Amygdala (tissue), 56 donors: ENCODE data around the gene KDM1A.

Source experiments
- DNase-seq, 56 donors: peaks; one replicate each; lab custom pipeline; 2025; lab: John Stamatoyannopoulos, UW

KDM1A gene

GRCh38 chr1:23066075-23066474 lies 46.8 kb downstream of the KDM1A start:
- DNase-seq = no peak

DNA sequence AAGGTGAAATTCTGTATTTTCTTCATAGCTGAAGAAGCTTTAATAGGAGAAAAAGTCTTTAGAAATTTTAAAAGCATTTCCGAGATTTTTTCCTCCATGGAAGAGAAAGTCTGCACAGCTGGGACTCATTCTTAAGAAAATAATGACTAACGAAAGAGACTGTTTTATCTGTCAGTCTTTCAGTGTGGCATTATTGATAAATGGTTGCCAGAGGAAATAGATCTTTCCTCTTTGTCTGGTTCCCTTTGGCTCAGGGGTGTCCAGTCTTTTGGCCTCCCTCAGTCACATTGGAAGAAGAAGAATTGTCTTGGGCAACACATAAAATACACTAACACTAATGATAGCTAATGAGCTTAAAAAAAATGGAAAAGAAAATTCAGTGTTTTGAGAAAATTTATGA lies 49.9 kb downstream of the KDM1A start:
- DNase-seq = no peak

GRCh38 chr1:23069675-23070074 lies 50.4 kb downstream of the KDM1A start:
- no peak for DNase-seq

- DNase-seq = no peak
These were observed 54.7 kb downstream of the KDM1A start for GRCh38 chr1:23074012-23074411.

DNA sequence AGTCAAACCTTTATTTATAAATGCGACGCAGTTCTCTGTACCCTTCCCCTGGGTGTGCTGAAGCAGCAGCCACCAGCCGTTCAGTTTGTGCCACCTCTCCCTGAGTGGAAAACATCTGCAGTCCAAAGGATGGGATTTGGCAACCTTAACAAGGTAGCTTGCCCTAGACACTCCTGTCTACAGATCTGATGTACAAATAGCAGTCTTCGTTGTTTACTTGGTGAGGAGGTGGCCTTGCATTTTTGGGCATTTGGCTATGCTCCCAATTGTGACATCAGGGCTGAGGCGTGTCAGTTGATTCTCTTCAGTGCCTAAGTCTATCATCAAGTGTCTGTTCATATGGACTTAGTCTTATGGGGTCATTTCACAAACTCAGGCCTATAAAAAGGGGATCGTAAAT lies 59.8 kb downstream of the KDM1A start:
- DNase-seq = no peak

DNA sequence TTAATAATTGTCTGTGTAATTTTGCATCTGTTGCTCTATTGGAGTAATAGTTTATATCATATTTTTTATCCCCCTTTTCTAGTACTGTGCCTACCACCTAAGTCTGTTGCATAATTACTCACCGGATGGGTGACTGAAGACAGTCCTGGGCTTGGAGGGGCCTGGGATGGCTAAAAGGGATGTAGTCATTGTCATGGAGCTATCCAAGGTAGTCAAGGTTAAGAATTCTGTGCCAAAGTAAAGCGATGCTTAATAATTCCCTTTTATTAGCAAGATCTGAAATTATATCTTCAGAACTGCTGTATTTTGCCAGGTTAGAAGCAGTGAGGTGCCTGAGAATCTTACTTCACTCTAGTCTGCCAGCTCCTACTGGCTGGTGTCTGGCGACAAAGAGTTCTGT lies 61.6 kb downstream of the KDM1A start:
- DNase-seq = no peak

- DNase-seq = no peak
These were observed 62.1 kb downstream of the KDM1A start for GRCh38 chr1:23081376-23081775.

DNA sequence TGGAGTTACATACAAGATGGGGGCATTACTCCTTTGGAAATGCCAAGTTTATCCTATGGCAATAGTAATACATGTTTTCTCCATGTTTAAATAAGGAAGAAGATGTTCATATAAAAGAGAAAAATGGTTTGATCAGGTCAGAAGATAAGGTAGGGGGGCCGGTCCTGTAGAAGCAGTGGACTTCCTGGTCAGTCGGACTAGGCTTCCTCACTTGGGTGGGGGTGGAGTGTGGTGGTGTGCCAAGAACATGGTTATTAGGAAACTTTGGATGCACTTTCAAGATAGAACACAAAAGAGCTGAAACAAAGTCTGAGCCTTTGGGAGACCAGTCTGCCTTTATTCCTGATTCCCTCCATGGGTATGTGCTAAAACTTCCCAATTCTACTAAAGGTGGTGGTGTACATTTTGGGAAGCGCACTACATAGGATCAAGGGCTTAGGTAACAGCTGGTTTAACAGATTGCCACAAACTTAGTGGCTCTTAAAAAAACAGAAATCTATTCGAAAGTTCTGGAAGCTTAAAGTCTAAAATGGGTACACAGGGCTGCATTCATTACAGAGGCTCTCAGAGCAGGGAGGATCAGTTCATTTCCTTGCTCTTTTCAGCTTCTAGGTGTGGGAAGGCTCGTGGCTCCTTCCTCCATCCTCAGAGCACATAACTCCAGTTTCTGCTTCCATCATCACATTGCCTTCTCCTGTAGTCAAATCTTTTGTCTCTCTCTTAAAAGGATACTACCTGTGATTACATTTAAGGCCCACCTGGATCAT lies 64.6 kb downstream of the KDM1A start:
- DNase-seq = no peak

DNA sequence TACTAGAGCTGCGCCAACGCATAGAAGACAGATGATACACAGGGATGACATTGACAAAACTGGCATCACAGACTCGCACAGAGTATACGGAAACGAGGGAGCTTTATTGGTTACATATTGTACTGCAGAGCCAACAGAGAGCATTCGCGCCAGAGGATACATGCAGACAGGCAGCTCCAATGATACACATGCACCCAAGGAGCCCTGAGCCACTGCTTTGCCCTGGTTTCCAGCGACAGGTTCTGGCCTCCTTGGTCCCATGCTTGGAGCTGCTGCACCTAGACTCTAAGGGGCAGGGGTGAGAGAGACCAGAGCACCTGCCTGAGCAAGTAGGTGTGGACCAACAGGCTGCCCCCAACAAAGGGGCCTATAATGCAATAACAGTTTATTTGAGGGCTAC lies 65.6 kb downstream of the KDM1A start:
- DNase-seq = peak in 3 of 56 donors; percentile 10 to 23 (median 22)

DNA sequence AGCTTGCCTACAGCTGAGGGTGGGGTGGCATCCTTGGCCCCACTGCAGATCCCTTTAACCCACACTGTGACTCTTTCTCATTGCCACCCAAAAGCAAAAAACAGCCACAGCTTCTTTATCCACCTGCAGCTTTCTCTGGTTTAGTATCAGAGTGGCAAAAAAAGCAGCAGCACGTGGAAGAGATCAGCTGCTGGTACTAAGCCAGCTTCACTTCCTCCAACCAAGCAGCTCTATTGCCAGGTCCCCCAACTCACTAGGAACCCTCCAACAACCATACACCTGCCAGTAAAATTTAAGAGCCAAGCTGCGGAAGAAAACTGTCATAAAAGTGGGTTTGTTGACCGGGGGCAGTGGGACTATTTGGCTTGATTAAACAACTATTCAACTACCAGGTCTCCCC lies 66.4 kb downstream of the KDM1A start:
- DNase-seq = no peak

- DNase-seq = no peak
These were observed 68.8 kb downstream of the KDM1A start for GRCh38 chr1:23088027-23088426.

DNA sequence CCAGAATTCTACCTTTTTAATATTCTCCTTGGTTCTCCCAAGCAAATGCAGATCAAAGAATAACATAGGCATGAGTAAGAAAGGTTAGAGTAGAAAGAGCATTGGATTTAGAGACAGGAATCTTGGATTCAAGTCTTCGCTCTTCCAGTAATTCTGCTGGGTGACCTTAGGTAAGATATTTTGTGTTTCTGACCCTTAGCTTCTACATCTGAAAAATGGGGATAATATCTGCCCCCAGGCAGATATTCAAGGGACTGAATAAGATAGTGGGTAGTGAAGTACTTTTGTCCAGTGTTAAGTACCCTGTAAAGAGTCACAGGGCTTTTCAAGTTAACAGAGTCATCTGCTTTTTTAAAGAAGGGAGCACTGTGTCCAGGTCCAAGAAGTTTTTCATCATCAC lies 70.8 kb downstream of the KDM1A start:
- no peak for DNase-seq

DNA sequence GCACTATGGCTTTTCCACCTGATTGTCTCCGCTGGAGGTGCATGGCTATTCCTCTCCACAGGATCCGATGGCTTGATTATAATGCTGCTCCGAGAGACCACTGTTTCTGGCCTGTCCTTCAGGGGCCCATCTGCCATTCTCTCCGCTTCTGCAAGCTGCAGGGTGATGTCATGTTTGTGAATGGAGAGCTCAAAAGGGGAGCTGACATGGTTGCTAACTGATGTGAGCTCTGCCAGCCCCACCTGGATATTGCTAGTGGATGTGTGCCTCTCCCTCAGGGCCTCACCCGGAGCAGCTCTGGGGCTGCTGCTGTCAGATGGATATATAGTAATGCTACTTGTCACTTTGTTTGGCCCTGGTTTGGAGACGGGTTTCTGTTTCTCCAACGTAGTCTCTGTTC lies 72.3 kb downstream of the KDM1A start:
- DNase-seq = no peak

GRCh38 chr1:23092447-23092846 lies 73.2 kb downstream of the KDM1A start:
- DNase-seq = no peak

DNA sequence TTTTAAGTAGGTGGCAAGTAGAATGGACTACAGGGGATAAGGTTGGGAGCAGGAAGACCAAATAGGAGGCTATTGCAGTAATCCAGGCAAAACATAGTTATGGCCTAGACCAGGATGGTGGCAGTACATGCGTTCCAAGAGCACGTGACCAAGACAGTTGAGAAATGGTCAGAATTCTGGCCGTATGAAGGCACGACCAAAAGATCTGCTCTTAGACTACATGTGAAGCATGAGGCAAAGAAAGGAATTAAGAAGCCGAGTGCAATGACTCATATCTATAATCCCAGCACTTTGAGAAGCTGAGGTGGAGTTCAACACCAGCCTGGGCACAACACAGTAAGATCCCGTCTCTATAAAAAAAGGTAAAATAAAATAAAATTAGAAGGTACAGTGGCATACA lies 78.0 kb downstream of the KDM1A start:
- no peak for DNase-seq

DNA sequence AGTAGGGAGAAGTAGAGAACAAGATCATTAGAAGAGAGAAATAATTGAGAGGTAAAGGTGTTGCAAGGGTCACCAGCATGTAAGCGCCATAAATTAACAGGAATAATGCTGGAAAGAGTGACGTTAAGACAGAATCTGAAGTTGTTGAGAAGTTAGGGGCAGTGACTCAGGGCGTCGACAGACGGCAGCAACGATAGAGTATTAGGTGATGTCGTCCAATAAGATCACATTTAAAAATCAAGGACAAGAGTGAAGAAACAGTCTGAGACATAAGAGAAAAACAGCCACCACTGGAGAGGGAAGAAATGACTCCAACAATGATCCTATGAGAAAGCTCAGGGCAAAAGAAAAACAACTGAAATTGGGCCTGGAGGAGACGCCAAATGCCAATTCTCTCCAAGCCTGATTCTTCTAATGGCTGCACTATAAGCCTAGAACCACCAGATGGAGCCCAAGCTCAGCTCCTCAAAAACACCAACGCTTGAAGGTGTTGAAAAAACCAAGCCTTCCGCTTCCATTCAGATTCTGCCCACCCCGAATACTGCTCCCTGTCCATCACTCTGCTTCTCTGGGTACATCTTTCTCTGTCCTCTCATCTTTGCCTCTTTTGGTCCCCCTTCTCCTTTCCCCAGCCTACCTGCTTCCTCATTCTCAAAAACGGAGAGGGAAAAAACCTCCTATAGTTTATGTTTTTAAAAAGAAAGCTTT lies 79.3 kb downstream of the KDM1A start:
- peak in 42 of 56 donors; percentile 5 to 82 (median 31) for DNase-seq

- no peak for DNase-seq
These were observed 79.9 kb downstream of the KDM1A start for GRCh38 chr1:23099171-23099536.

DNA sequence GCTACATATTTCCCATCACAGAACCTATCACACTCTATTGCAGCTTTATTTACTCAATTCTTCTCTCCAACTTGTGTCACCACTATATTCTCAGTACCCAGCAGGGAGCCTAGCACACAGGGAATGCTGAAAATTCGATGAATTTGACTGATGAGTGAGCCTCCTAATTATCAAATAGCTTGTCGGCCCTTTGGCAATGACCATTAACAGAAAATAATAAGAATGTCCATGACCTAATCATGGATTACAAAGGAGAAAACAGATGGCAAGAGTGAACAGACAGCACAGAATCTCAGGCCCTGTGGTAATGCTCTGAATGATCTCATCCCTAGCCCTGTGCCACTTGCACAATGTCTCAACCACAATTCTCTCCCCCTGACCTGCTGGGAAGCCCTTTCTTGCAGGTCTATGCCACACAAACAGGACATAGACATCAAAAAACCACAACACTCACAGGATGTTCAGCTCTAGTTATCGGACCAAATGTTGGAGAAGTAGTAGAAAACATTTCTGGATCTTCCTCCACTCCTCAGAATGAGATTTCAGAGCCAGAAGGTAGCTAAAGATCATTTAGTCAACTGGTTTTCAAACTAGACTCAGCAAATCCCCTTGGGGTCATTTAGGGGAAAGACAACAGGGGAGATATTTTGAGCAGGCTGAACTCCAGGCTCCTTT lies 80.9 kb downstream of the KDM1A start:
- DNase-seq = peak in 5 of 56 donors; percentile 13 to 23 (median 20)

- DNase-seq = no peak
These were observed 82.0 kb downstream of the KDM1A start for GRCh38 chr1:23101101-23101827.

DNA sequence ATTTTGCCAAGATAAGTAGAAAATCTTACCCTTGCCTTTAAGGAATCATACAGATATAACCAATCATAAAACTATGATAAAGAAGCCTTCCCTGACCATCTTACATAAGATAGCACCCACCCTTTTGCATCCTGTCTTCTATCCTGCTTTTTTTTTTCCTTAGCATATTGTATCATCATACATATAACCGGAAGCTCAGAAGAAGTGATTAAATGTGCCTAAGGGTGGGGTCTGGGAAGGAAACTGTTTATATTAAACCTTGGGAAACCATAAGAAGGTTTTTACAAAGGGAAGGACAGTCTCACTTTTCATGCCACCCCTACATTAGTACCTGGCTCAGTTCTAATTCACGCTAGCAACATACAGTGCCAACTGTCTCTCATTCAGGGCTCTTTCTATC lies 82.6 kb downstream of the KDM1A start:
- DNase-seq = no peak

GRCh38 chr1:23102289-23102688 lies 83.0 kb downstream of the KDM1A start:
- no peak for DNase-seq
